Smooth muscle cell (in vitro differentiated cells): Measurements from ENCODE around the gene ART4. TPM values are rescaled to one million over a fixed set of nuclear protein-coding genes. Genes with fewer than 3 reads are reported as not detected.

Experiments
- DNase-seq: peaks from one replicate; lab custom pipeline; 2025; ENCODE audit not compliant: unreplicated experiment; lab: John Stamatoyannopoulos, UW
- H2AFZ ChIP-seq: fragments of 200-600 bp; sonication (generic); 2 replicates; pipeline ENCODE4 v1.6.0; 2016; ENCODE audit warnings: antibody characterized with exemption, low read depth, mild to moderate bottlenecking
- H3F3A ChIP-seq: fragments of 200-600 bp; sonication (generic); 2 replicates; pipeline ENCODE4 v1.6.0; 2017; ENCODE audit warnings: antibody characterized with exemption, low read depth
- H3K27ac ChIP-seq: fragments of 200-600 bp; sonication (generic); 2 replicates; pipeline ENCODE4 v1.5.1; 2016; ENCODE audit warnings: low read depth, mild to moderate bottlenecking
- H3K27me3 ChIP-seq: fragments of 200-600 bp; sonication (generic); 2 replicates; pipeline ENCODE4 v1.6.1; 2016; ENCODE audit warnings: low read depth, mild to moderate bottlenecking
- H3K36me3 ChIP-seq: fragments of 200-600 bp; sonication (generic); 2 replicates; pipeline ENCODE4 v1.5.1; 2016; ENCODE audit warnings: low read depth
- H3K4me1 ChIP-seq: fragments of 200-600 bp; sonication (generic); 2 replicates; pipeline ENCODE4 v1.5.1; 2016; ENCODE audit warnings: low read depth
- H3K4me2 ChIP-seq: fragments of 200-600 bp; sonication (generic); 2 replicates; pipeline ENCODE4 v1.6.0; 2016; ENCODE audit warnings: mild to moderate bottlenecking
- H3K4me3 ChIP-seq: fragments of 200-600 bp; sonication (generic); 2 replicates; pipeline ENCODE4 v1.5.1; 2016; ENCODE audit warnings: mild to moderate bottlenecking
- H3K79me2 ChIP-seq: fragments of 200-600 bp; sonication (generic); 2 replicates; pipeline ENCODE4 v1.6.0; 2016; ENCODE audit warnings: low read depth, mild to moderate bottlenecking
- H3K9ac ChIP-seq: fragments of 200-600 bp; sonication (generic); 2 replicates; pipeline ENCODE4 v1.6.0; 2016; ENCODE audit warnings: low read depth
- H3K9me3 ChIP-seq: fragments of 200-600 bp; sonication (generic); replicated peaks from 2 replicates; pipeline ENCODE4 v1.5.1; 2016; ENCODE audit warnings: low read depth
- H4K20me1 ChIP-seq: fragments of 200-600 bp; sonication (generic); 2 replicates; pipeline ENCODE4 v1.6.0; 2016; ENCODE audit warnings: low read depth
- WGBS: methylation state at CpG from one replicate; pipeline ENCODE4 v1.1.7; 2016; ENCODE audit warnings: low lambda C conversion rate; 5-methylcytosine and 5-hydroxymethylcytosine counted together
- polyA plus RNA-seq: library from polyadenylated mRNA; unstranded; fragments of >200 nt; fragmentation: Nextera tagmentation; extraction: Ambion mirVana; gene quantifications from 2 replicates; pipeline ENCODE4 v1.2.1, GENCODE V29; 2016
- total RNA-seq: library from RNA; depleted of rRNA; stranded (reverse); fragments of >200 nt; gene quantifications from 2 replicates; pipeline ENCODE4 v1.2.3, GENCODE V29; 2014
- TF ChIP-seq, protein P1 (sequence below): fragments of 200-600 bp; sonication (generic); IDR thresholded peaks from 2 replicates; pipeline ENCODE4 v1.5.1; 2017; ENCODE audit warnings: borderline replicate concordance, mild to moderate bottlenecking, antibody characterized with exemption; ENCODE audit not compliant: insufficient read depth, poor library complexity, severe bottlenecking

ART4 gene
- total and polyA plus RNA-seq, 2 experiments from 2014 or later: 1.7 to 9.0 TPM

DNA sequence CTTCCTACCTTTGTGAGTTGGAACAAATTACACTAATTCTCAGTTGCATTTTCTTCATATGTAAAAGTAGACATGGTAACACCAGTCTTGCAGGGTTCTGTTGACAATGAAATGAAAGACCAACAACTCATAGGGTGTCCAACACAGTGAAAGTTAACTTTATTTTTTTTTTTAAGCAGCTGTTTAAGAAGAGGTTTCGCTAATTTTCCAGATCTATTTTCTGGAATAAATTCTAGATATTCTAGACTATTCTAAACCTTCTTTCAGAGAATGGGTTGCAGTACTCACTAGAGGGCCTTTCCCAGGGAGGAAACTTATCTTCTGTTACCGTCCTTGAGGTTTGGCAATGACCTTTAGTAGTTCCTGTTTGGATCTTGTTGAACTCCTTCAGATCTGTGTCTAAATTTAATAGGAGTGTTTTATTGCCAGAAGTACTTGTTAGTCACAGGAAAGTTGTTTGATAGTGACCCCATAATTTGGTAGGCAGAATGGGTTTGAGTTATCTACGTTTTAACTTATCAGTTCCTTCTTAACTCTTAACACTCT lies 2.8 kb upstream of the ART4 start:
- Histone ChIP-seq H3K79me2 (peaks cover 8% of the 10 kb centered on the region), H3F3A (no peaks in the 10 kb centered on the region), H4K20me1 (no peaks in the 10 kb centered on the region), H3K27me3 (no peaks in the 10 kb centered on the region), H3K36me3 (no peaks in the 10 kb centered on the region), H3K9ac (no peak overlapping the region), H3K9me3 (no peaks in the 10 kb centered on the region), H3K4me2 (no peak overlapping the region), H3K4me3 (no peak overlapping the region), H3K4me1 (peaks cover 7% of the 10 kb centered on the region), H3K27ac (peak overlapping the region; percentile 9), H2AFZ (peak overlapping the region; percentile 33)
- TF ChIP-seq, protein P1, sequence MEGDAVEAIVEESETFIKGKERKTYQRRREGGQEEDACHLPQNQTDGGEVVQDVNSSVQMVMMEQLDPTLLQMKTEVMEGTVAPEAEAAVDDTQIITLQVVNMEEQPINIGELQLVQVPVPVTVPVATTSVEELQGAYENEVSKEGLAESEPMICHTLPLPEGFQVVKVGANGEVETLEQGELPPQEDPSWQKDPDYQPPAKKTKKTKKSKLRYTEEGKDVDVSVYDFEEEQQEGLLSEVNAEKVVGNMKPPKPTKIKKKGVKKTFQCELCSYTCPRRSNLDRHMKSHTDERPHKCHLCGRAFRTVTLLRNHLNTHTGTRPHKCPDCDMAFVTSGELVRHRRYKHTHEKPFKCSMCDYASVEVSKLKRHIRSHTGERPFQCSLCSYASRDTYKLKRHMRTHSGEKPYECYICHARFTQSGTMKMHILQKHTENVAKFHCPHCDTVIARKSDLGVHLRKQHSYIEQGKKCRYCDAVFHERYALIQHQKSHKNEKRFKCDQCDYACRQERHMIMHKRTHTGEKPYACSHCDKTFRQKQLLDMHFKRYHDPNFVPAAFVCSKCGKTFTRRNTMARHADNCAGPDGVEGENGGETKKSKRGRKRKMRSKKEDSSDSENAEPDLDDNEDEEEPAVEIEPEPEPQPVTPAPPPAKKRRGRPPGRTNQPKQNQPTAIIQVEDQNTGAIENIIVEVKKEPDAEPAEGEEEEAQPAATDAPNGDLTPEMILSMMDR: no peak
- WGBS: 41% methylated on average over 3 of the region's 3 CpGs
- DNase-seq: no peak

DNA sequence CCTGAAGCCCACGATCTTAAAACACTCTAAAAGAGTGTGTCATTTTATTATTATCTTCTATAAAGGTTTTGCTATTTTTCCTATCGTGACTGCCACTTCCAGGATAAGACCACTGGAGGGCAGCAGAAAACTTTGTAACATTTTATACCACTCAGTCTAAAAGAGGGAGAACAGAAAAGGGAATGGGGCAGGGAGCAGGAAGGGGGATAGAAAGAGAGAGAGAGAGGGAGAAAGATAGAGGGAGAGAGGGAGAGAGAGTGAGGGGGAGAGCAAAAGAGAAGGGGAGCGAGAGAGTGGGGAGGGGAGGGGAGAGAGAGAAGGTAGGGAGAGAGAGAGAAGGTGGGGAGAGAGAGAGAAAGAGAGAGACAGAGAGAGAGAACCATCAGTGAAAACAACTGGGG lies 2.0 kb upstream of the ART4 start:
- H3K4me1 ChIP-seq: peaks cover 7% of the 10 kb centered on the region
- H3K9ac ChIP-seq: no peak overlapping the region
- no peaks in the 10 kb centered on the region for H3F3A ChIP-seq
- no peak overlapping the region for H3K4me3 ChIP-seq
- no peak for DNase-seq
- H3K9me3 ChIP-seq: no peaks in the 10 kb centered on the region
- no peaks in the 10 kb centered on the region for H4K20me1 ChIP-seq
- peak overlapping the region; percentile 87 for H2AFZ ChIP-seq
- no peaks in the 10 kb centered on the region for H3K27me3 ChIP-seq
- H3K79me2 ChIP-seq: peaks cover 16% of the 10 kb centered on the region
- H3K36me3 ChIP-seq: no peaks in the 10 kb centered on the region
- TF ChIP-seq, protein P1: peak; percentile 75
- WGBS: 8% methylated on average over 2 of the region's 3 CpGs
- no peak overlapping the region for H3K4me2 ChIP-seq
- no peak overlapping the region for H3K27ac ChIP-seq

DNA sequence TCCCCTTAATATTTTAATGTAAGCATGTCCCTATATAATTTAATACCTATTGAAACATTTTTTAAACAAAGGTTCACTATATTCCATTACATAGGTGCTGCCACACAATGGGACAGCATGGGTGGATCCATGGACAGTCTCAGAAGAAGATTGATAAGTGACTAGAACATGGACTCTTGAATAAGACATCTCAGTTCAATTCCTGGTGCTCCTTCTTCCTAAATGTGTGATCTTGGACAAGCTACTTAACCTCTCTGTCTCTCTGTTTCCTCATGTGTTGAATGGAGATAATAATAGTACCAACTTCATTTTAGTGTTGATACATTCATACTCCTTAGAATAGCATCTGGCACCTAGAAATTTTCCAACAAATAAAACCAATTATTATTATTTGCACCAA lies 1.1 kb upstream of the ART4 start:
- H3F3A ChIP-seq: no peaks in the 10 kb centered on the region
- H3K79me2 ChIP-seq: peaks cover 25% of the 10 kb centered on the region
- peak overlapping the region; percentile 58 for H3K27ac ChIP-seq
- H3K9ac ChIP-seq: no peak overlapping the region
- H3K36me3 ChIP-seq: no peaks in the 10 kb centered on the region
- H2AFZ ChIP-seq: no peak overlapping the region
- TF ChIP-seq, protein P1: no peak
- no peak overlapping the region for H3K4me2 ChIP-seq
- no peaks in the 10 kb centered on the region for H4K20me1 ChIP-seq
- H3K4me1 ChIP-seq: peaks cover 6% of the 10 kb centered on the region
- no peak overlapping the region for H3K4me3 ChIP-seq
- no peaks in the 10 kb centered on the region for H3K27me3 ChIP-seq
- no peak for DNase-seq
- H3K9me3 ChIP-seq: no peaks in the 10 kb centered on the region

DNA sequence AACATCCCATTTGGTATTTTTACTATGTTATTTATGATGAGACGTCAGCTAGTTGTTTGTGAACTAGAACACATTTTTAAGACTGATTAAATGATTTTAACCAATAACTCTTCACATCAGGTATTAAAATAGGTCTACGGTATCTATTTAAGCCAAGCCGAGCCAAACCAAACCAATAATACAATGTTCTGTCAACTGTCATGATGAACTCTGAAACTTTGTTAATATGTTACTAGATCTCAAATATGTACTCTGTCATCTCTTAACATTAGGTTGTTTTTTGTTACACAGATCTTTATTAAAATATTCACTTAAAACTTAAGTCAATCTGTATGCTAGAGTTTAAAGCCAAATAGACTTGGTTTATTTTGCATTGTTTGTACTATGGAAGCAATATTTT lies 1.0 kb downstream of the ART4 start:
- no peaks in the 10 kb centered on the region for H4K20me1 ChIP-seq
- H3K4me2 ChIP-seq: peak overlapping the region; percentile 15
- H3K79me2 ChIP-seq: peaks cover 30% of the 10 kb centered on the region
- H3K4me1 ChIP-seq: no peaks in the 10 kb centered on the region
- no peaks in the 10 kb centered on the region for H3K9me3 ChIP-seq
- H3K4me3 ChIP-seq: no peak overlapping the region
- peak overlapping the region; percentile 58 for H3K27ac ChIP-seq
- no peaks in the 10 kb centered on the region for H3K27me3 ChIP-seq
- H3K36me3 ChIP-seq: no peaks in the 10 kb centered on the region
- no peak for DNase-seq
- WGBS: 77% methylated on average over 3 of the region's 3 CpGs
- TF ChIP-seq, protein P1: no peak
- no peak overlapping the region for H2AFZ ChIP-seq
- H3K9ac ChIP-seq: no peak overlapping the region
- H3F3A ChIP-seq: peaks cover 13% of the 10 kb centered on the region
